Body of pancreas (tissue), 4 donors: ENCODE results near the gene RASA2. TPM values are rescaled to one million over a fixed set of nuclear protein-coding genes. Genes with fewer than 3 reads are reported as not detected.

Experiments used
- ATAC-seq: fragments of 150-250 bp; one replicate; pipeline ENCODE4 v1.9.1; 2016
- DNase-seq, 4 donors: peaks; one replicate each; pipeline ENCODE4 v3.0.0-alpha.2; 2019
- H3K27ac ChIP-seq, 4 donors: fragments of 200-600 bp; sonication (generic); 1 replicate in 3 of 4; 2 replicates in 1 of 4; pipeline versions ENCODE4 v1.5.1 to v1.6.1; 2016 to 2019; ENCODE audit warnings: mild to moderate bottlenecking in 1 of 4, mixed read lengths in 1 of 4, moderate library complexity in 1 of 4
- H3K27me3 ChIP-seq, 2 donors: fragments of 200-600 bp; sonication (generic); one replicate each; pipeline ENCODE4 v1.6.0; 2016; ENCODE audit warnings: mild to moderate bottlenecking in 1 of 2
- H3K36me3 ChIP-seq, 2 donors: fragments of 200-600 bp; sonication (generic); replicated peaks in 1 of 2; 2 replicates each; pipeline ENCODE4 v1.5.1; 2016; ENCODE audit warnings: low read depth in 2 of 2; ENCODE audit not compliant: insufficient read depth in 1 of 2
- H3K4me1 ChIP-seq: fragments of 200-600 bp; sonication (generic); one replicate; pipeline ENCODE4 v1.6.0; 2016
- H3K4me3 ChIP-seq, 2 donors: fragments of 200-600 bp; sonication (generic); 1 replicate in 1 of 2; 2 replicates in 1 of 2; pipeline ENCODE4 v1.5.1; 2016 to 2019
- H3K9me3 ChIP-seq, 3 donors: fragments of 200-600 bp; sonication (generic); 1 replicate in 2 of 3; 2 replicates in 1 of 3; pipeline ENCODE4 v1.5.1; 2016
- CTCF ChIP-seq, 7 experiments: fragments of 450-650 bp in 4 of 7; fragments of 200-600 bp in 3 of 7; sonication (generic) in 3 of 7; IDR thresholded peaks; one replicate each; pipeline ENCODE4 v1.5.1; 2016 to 2019; ENCODE audit warnings: antibody characterized with exemption in 7 of 7
- POLR2A ChIP-seq, 3 donors: fragments of 450-650 bp; IDR thresholded peaks; one replicate each; pipeline ENCODE4 v1.6.1; 2016; ENCODE audit warnings: antibody characterized with exemption in 3 of 3, mild to moderate bottlenecking in 2 of 3
- WGBS, 2 donors: methylation state at CpG; one replicate each; pipeline ENCODE4 v1.1.5; 2017; 5-methylcytosine and 5-hydroxymethylcytosine counted together
- intact Hi-C: fragments of 100-400 bp; cut with DNase I; formaldehyde crosslinking; loops from one replicate; pipeline ENCODE4 v1.15.1; 2023
- total RNA-seq, 2 donors: library from RNA; depleted of rRNA; stranded (reverse); fragments of >200 nt; gene quantifications; one replicate each; pipeline ENCODE4 v1.1.0, GENCODE V29; 2016

RASA2 gene
- total RNA-seq, 2 donors from 2014 or later = 6.9 to 19.2 TPM

DNA sequence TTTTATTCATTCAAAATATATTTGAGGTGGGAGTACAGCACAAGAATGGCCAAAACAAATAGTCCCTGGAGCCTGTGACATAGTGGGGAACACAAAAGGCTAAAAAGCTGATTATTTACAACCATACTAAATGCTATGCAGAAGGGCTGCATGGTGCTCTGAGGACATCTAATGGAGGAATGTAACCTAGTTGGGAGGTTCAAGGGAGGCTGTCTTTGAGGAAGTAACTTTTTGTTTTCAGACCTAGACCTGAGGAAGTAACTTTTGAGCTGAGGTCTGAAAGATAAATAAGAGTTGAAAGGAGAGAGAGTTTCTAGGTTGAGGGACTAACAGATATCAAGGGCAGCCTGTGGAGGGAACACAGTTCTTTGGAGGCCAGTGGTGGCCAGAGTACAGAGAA, 34.8 kb upstream of the RASA2 start:
- Histone ChIP-seq H3K27ac (peak overlapping the region in 1 of 4 donors; percentile 50), H3K4me3 (no peak overlapping the region), H3K27me3 (no peaks in the 10 kb centered on the region), H3K9me3 (no peaks in the 10 kb centered on the region), H3K4me1 (peaks cover 10% of the 10 kb centered on the region), H3K36me3 (peaks cover 0 to 3% of the 10 kb centered on the region in 2 donors)
- peak; percentile 58 for ATAC-seq
- TF ChIP-seq CTCF (IDR thresholded peaks at IDR 0.05) = peak; percentile 25 to 88 (median 72)
- no peak for TF ChIP-seq POLR2A (IDR thresholded peaks at IDR 0.05)
- intact Hi-C loops = loop anchor here (5.0 to 10.0 kb wide), 2 partner anchors 95 to 137 kb away; no protein-coding TSS in a partner anchor
- peak in 1 of 4 donors; percentile 45 for DNase-seq

DNA sequence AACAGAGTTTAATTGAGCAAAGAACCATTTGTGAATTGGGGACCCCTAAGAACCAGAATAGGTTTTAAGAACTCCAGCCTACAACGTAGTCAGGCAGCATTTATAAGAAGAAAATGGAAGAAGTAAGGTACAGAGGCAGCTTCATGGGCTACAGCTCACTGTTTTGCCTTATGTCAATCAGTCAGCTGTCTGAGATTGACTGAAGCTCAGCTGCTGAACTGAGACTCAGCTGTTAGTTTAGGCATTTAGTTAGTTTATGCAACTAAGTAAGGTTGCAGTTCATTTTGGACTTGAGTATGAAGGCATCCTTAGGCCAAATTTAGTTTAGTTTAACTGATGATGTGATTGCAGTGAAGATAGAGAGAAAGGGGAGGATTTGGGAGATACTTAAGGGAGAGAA, 34.1 kb upstream of the RASA2 start:
- TF ChIP-seq POLR2A (IDR thresholded peaks at IDR 0.05) (no peak), CTCF (IDR thresholded peaks at IDR 0.05) (no peak)
- H3K27me3 ChIP-seq = no peaks in the 10 kb centered on the region
- ATAC-seq (no peak), DNase-seq (no peak)
- peaks cover 10% of the 10 kb centered on the region for H3K4me1 ChIP-seq
- no peaks in the 10 kb centered on the region for H3K36me3 ChIP-seq
- H3K4me3 ChIP-seq = no peak overlapping the region
- WGBS, 2 donors = 57 to 58% methylated on average over 1 of the region's 1 CpG
- intact Hi-C loops = loop anchor here (5.0 to 10.0 kb wide), 2 partner anchors 95 to 138 kb away; no protein-coding TSS in a partner anchor
- no peaks in the 10 kb centered on the region for H3K9me3 ChIP-seq
- no peak overlapping the region for H3K27ac ChIP-seq

DNA sequence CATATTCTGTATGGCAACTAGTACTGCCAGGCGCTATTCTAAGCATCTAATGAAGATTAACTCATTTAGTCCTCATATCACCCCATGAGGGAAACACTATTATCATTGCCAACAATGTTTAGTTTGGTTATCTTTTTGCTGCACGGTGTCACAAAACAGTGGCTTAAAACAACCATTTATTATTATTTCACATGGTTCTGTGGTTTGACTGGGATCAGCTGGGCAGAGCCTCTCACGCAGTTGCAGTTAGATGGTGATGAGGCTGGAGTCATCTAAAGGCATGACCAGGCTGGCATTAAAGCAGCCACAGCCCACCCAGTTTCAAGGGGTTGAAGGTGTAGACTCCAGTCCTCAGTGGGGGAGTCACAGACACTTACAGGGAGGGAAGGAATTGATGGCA, 32.8 kb upstream of the RASA2 start:
- Histone ChIP-seq H3K36me3 (no peaks in the 10 kb centered on the region), H3K4me3 (no peak overlapping the region), H3K4me1 (peaks cover 10% of the 10 kb centered on the region), H3K9me3 (no peaks in the 10 kb centered on the region), H3K27me3 (no peaks in the 10 kb centered on the region), H3K27ac (no peak overlapping the region)
- TF ChIP-seq CTCF (IDR thresholded peaks at IDR 0.05) (no peak), POLR2A (IDR thresholded peaks at IDR 0.05) (no peak)
- intact Hi-C loops = loop anchor here (5.0 to 10.0 kb wide), 2 partner anchors 97 to 139 kb away; no protein-coding TSS in a partner anchor
- no peak for ATAC-seq
- no peak for DNase-seq
- 43 to 45% methylated on average over 3 of the region's 3 CpGs for WGBS, 2 donors

- TF ChIP-seq CTCF (IDR thresholded peaks at IDR 0.05) (peak; percentile 44 to 88 (median 81)), POLR2A (IDR thresholded peaks at IDR 0.05) (no peak)
- H3K36me3 ChIP-seq = no peaks in the 10 kb centered on the region
- H3K4me1 ChIP-seq = peaks cover 10% of the 10 kb centered on the region
- H3K27me3 ChIP-seq = no peaks in the 10 kb centered on the region
- no peak overlapping the region for H3K4me3 ChIP-seq
- WGBS, 2 donors = 43 to 44% methylated on average over 20 of the region's 20 CpGs
- H3K9me3 ChIP-seq = no peaks in the 10 kb centered on the region
- no peak overlapping the region for H3K27ac ChIP-seq
- peak in 1 of 4 donors; percentile 53 for DNase-seq
- intact Hi-C loops = loop anchor here (5.0 to 10.0 kb wide), 2 partner anchors 98 to 140 kb away; no protein-coding TSS in a partner anchor
- peak; percentile 86 for ATAC-seq
Observed at GRCh38 chr3:141454906-141455602, 31.8 kb upstream of the RASA2 start.
